HK-2 (cell line): ENCODE measurements around the gene RNF151.

ENCODE experiments used
- DNase-seq: peaks from one replicate; pipeline ENCODE4 v3.0.0-alpha.2; 2018; ENCODE audit not compliant: unreplicated experiment

RNF151 gene

DNA sequence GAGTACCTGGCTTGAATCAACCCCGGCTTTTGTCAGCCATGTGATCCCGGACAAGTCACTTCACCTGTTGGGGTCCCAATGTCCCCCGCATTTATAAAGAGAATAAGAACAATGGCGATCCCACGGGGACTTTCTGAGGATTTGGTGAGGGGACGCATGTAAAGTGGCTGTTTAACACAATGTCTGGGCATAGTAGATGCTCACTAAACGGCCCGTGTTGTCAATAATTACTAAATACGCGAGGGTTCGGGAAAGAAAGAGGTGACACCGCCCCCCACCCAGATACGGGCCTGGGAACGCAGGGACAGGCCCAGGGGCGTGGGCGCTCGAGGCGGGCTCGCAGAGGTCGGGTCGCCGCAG is 24.9 kb downstream of the RNF151 start:
- no peak for DNase-seq

DNA sequence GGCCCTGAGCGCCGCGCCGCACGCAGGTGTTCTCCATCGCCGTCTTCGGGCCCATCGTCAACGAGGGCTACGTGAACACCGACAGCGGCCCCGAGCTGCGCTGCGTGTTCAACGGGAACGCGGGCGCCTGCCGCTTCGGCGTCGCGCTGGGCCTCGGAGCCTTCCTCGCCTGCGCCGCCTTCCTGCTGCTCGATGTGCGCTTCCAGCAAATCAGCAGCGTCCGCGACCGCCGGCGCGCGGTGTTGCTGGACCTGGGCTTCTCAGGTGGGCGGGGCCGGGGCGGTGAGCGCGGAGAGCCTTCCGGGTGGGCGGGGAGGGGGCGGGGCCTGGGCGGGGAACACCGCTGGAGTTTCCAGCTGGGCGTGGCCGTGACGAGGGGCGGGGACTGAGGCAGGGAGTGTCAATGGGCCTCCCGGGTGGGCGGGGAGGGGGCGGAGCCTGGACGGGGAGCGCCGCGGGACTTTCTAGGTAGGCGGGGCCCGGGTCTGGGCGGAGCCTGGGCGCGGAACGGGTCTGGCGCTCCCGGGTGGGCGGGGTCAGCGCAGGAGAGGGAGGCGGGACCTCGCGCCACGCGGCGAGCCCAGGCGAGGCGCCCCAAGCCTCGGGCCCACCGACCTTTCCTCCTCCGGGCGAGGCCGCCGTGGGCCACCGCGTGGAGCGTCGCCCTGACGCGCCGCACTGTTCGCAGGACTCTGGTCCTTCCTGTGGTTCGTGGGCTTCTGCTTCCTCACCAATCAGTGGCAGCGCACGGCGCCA is 25.5 kb downstream of the RNF151 start:
- peak; percentile 98 for DNase-seq

DNA sequence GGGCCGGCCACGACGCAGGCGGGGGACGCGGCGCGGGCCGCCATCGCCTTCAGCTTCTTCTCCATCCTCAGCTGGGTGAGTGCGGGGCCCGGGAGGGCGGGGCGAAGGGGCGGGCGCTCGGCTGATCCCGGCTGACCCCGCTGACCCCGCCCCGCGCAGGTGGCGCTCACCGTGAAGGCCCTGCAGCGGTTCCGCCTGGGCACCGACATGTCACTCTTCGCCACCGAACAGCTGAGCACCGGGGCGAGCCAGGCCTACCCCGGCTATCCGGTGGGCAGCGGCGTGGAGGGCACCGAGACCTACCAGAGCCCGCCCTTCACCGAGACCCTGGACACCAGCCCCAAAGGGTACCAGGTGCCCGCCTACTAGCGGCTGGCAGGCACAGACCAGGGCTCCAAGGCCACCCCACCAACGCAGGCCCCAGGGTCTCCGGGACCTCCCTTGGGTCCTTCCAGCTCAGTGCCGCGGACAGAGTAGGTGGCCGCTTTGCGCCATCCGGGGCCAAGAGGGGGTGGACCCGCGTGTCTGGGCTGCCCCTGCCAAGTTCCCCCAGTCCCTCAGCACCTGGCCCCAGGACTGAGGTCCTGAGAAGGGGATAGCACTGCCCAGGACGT is 26.2 kb downstream of the RNF151 start:
- DNase-seq = no peak

DNA sequence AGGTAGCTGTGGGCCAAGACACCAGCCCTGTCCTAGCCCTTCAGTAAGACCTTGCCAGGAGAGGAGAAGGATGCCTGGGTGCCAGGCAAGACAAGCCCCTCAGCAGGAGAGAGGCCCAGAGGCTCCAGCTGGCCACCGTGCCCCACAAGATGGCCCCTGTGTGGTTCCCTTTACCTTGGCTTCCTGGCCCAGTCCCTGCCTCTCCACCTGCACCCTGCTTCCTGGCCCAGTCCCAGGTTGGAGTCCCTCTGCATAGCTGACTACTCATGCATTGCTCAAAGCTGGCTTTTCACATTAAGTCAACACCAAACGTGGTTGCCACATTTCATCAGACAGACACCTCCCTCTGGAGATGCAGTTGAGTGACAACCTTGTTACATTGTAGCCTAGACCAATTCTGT is 27.1 kb downstream of the RNF151 start:
- DNase-seq = peak; percentile 54

DNA sequence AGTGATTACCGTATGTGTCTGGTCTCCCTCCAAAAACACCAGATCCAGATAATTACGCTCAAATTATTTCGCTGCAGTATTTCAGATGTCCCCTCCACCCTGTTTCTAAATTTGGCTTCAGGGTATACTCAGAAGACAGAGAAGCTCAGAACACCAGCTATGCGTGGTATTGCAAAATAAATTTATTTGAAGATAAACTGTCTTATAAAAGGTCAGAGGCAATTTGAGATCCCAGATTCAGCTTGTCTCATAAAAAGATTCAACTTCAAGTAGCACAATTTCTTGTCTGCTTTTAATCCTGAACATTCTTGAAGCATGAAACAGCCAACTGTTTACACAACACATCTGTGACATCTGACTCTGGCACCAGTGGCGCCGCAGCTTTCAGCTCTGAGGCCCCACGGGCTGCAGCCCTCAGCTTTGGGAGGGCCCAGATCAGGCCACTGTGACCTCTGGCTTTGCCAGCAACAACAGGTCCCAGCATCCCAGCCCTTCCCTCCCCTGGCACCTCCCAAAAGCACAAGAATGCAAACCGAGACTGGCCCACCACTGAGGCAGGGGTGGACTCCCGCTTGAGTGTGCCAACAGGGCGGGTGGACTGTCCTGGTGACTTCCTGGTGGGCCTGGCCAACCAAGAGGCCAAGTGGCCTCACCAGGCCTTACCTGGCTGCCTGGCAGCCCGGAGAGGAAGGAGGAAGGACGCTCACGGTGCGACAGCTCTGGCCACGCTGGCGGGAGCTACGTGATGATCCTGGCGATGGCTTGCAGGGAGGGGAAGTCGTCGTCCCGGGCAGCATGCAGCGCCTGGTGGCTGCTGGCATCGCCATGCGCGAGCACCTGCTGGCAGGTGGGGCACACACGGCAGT is 31.1 kb downstream of the RNF151 start:
- no peak for DNase-seq

DNA sequence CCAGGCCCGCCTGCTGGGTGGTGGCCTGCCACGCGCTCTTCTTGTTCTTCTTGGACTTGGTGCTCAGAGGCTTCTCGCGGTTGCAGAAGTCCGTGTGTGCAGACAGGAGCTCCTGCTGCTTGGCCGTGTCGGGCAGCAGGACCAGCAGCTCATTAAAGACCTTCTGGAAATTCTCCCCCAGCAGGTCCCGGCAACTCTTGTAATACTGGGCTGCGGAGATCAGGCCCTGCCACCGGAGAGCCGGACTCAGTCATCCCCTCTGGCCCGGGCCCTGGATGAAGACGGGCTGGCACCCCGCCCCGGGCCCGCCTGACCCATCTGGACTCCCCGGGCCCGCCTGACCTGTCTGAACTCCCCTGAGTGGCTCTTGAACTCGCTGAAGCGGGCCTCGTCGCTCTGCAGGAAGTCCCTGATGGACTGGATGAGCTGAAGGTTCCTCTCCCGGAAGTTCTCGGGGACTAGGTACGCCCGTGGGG is 31.7 kb downstream of the RNF151 start:
- DNase-seq = no peak

DNA sequence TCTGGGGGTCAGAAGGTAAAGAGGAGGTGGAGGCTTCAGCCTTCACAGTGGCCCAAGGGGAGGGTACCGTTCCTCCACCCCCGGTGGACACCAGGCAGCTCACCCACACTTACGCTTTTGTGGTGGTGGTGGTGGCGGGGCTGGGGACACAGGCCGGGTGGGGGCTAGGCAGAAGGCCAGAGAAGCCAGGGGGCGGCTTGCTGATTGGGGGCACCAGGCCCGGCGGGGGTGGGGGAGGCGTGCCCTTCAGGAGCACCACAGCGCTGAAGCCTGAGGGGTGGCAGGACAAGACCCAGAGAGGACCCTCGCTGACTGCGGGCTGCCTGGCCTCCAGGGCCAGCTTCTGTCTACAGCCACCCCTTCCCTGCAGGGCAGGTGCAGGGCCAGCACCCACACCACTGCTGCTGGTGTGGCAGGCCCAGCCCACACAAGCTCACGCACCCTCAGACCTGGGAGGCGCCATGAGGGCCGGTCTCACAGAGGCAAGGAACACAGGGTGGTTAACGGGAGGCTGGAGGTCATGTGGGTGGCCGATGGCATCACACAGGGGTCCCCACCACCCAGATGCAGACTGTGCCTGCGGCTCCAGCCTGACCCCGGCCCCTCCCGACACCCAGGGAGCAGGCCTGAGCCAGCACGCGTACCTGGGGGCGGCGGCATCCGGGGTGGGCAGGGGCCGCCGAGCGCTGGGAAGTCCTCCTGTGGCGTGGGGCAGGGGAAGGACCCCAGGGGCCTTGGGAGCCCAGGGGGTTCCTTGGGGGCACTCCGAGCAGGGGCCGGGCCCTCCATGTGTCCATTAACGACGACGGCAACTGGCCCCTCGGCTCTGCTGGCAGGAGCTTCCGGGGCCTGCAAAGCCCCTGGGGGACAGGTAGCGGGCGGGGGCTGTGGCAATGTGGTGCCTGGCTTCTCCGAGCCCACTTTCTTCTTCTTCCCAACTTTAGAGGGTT is 32.5 kb downstream of the RNF151 start:
- no peak for DNase-seq

DNA sequence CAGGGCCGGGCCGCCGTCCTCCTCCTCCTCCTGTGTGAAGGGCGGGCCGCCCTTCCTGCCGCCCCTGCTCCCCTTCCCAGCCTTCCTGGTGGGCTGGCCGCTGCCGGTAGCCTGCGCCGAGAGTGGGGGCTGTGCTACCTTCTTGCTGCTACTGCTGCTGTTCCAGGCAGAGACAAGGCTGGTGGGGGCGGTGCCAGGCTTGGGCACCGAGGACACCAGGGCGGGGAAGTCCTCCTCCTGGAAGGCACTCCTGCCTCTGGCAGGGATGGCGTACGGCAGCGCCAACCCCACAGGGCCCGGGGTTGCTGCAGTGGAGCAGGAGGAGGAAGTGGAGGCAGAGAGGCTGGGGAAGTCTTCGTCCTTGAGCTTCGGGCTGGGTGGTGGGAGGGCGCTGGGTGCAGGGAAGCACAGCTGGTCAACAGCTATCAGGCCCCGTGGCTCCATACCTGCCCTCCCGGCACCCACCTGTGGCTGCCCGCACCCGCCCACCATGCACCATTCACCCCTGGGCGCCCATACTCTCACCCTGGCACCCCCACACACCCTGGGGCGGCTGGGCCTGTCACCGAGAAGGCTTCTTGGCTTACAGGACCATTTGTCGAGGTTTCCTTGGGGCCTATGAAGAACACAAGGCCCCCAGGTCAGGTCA is 33.3 kb downstream of the RNF151 start:
- DNase-seq = no peak

DNA sequence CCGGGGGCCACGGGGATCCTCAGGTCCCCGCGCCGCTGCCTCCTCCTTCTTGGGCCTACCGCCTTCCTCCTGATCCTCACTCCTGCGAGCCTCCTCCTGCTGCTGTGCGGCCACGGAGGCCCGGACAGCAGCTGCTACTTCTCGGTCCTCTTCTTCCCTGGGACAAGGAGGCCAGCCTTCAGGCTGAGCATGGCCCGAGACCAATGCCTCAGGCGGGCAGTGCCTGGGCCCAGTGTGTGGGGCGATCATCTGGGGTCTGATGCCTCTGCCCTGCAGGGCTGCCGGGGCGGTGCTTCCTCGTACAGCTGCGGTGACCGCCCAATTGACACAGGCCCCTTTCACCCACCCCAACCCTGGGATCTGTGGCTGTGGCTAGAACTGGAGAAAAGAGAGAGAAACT is 34.4 kb downstream of the RNF151 start:
- DNase-seq = no peak

DNA sequence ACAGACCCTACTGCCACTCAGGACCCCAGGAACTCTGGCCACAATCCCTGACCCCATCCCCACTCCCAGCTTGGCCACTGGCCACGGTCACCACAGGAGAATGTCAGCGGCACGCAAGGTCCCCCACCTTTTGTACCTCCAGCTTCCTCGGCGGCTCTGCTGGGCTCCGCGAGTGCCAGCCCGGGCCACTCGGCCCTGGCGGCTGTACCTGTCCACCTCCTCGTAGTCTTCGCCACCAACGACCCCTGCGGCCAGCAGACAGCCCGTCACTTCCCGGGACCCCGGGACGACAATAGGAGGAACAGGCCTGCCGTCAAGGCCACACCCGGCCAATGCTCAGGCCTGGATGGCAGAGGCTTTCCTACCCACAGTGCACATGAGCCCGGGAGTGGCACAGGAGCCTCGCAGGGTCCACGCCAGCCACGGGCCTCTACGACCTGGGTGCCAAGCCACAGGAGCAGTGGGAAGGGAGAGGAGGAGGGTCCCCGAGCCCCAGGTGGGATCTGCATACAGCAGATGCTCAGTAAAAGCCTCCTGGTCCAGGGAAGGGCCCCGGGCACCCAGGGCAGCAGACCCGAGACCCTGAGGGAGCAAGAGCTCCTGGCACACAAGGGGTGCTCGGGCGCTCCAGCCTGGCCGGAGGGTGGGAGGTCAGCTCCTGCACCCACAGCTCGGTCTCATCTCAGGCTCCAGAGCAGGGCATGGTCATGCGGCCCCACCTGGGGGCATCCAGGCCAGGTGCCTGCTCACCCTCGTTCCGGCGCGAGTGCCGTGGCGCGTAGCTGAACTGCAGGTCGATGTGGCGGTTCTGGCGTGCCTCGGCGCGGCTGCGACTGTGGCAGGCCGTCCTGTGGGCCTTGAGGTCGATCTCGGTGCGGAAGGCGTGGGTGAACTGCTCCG is 35.0 kb downstream of the RNF151 start:
- DNase-seq = no peak

DNA sequence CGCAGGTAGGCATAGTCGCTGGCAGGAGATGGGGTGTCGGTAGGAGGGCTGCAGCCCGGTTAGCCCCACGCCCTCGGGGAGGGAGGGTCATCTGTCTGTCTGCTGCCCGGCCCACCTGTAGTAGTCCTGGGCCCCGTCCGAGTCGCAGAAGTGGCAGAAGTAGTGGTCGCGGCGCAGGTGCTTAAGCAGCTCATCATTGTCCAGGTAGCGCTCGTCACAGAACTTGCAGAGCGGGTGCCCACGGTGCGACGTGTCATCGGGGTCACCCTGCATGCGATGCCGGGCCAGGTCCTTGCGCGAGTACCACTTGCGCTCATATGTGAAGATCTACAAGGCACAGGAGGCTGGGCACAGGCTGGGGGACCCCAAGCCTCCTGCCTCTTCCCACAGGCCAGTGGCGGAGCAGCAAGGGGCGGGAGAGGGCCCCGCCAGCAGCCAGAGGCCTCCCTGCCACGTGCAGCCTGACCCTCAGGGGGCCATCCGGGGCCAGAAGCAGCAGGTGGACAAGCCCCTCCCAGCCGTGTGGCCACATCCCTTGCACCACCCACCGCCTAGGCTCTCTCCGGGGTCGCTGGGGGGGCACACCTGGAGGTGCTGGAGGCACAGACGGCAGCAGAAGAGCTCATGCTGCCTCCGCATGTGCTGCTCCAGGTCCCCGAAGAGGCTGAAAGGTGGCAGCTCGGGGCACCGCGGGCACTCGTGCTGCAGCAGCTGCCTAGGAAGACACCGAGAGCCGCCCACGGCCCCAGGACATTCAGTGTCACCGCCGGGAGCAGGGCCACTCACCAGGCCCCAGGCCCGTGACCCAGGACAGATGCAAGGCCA is 36.0 kb downstream of the RNF151 start:
- DNase-seq = no peak

DNA sequence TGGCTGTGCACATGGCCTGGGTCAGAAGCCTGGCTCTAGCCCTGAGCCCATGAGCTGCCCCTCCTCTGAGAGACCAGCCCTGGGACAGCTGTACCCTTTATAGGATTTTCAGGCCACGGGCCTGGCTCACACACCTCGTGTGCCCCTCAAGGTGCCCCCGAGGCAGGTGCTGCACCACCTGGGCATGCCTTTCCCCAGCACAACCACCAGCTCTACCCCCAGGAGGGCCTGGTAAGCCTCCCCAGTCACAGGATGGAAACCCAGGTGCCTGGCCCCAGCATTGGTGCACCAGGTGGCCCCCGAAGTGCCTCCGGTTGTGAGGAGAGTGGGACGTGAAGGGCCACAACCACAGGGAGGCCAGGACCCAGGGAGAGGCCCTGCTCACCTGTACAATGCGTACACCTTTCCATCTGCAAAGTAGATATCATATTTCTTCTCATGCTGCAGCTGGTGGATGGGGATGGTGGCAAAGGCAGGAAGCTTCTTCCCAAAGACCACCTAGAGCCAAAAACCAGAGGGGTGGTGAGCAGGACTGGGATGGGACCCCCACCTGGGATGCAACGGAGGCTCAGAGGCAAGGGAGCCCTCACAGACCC is 36.7 kb downstream of the RNF151 start:
- DNase-seq = no peak

DNA sequence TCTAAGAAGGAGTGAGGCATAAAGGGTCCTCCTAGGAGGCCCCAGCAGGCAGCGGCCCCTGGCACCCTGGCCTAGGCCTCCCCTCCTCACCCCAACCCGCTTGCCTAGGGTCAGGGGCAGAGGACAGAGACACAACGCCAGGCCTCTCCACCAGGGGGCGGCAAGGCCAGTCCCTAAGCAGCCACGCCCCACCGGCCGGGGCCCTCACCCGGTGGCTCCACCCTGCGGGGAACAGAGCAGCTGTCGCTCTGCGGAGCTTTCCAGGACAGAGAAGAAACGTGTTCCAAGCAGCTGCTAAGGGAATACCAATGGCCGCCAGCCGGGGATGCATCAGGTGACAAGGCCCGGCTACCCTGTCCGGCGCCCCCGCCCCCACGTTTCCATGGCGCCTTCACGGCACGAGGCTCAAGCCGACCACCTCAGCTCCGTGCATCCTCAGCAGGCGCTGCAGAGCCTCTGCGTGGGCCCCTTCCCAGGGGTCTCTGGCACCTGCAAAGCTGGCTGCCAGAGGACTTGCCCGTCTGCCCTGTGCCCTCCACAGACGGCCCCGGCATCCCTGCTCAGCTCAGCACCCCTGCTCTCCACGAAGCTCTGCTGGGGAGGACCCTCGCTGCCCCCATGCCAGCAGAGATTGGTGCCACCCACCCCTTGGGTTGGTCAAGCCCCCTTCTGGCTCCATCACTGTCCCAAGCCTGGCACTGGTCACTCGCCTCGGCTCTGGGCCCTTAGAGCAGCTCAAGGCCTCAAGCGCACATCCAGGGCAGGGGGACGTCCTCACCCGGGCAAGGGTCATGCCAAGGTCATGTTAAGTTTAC is 37.4 kb downstream of the RNF151 start:
- DNase-seq = peak; percentile 61

DNA sequence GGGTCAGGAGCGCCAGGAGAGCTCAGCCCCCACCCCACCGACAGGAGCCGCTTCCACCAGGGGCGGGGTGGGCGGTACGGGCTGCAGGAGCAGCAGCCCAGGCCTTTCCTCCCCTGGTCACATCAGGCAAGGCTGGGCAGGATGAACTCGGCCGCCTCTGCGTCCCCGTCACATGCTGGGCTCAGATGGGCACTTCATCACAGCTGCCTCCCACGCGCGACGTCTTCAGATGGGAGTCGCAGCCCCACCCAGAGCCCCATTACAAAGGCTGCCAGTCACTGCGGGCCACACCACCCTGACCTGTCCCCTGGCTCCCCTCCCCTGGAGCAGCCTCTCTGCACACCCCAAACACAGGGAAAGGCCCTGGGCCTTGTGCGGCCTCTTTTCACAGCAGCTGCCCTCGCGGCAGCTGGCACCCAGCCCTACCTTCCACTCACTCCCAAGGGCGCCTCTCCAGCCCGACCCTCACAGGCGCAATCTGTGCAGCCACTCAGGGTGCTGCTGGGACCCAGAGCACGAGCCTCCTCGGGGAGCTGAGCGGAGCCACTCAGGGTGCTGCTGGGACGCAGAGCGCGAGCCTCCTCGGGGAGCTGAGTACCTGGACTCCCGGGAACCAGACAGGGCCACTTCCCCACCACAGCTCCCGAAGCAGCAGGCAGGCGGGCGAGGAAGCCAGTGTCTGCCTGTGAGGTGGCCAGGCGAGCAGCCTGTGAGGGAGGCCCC is 38.3 kb downstream of the RNF151 start:
- DNase-seq = no peak

DNA sequence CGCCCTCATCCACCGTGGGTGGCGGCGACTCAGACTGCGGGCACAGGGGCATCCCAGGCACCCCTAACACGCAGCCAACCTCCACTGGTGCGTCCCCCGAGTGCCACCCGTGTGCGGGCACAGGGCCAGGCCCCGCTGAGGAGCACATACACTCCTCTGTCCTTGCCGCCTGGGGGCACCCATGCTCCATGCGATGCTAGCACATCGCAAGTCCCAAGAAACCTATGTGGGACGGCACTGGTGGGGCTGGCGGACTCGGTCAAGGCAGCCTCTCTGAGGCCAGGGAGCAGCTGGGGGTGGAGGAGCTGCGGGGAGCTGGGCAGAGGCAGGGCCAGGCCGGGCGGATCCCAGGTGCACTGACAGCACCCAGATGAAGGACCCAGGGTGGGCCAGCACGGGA is 39.0 kb downstream of the RNF151 start:
- no peak for DNase-seq

DNA sequence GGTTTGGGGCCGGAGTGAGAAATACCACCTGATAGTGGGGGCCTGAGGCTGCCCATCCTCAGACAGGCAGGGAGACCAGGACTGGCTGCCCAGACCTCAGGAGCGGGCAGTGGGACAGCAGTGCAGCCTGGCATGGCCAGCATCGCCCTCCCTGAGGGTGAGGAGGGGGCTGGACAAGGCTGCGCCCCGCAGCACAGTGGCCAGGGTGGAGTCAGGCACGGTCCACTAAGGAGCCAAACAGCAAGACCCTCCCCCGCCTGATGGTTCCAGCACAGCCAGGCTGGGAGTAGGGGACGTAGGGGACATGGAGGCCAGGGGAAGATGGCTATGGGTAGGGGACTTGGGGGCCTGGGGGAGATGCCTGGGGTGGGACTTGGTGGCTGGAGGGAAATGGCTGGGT is 39.7 kb downstream of the RNF151 start:
- DNase-seq = no peak
